GM12878 (cell line): ENCODE results near the gene HAND1. TPM values are rescaled to one million over a fixed set of nuclear protein-coding genes. Genes with fewer than 3 reads are reported as not detected.
A peak's percentile ranks its signal among the peaks of the same experiment; 100 is the strongest.

Experiments
- ASH2L ChIP-seq: fragments of 300-600, 200-600 bp; sonication (generic); IDR thresholded peaks from 2 replicates; pipeline ENCODE4 v1.6.1; 2017; ENCODE audit warnings: low read depth, mild to moderate bottlenecking, borderline replicate concordance
- ATF7 ChIP-seq: fragments of 450-650 bp; IDR thresholded peaks from 2 replicates; pipeline ENCODE4 v1.6.1; 2016; ENCODE audit warnings: low read depth, mild to moderate bottlenecking
- BACH1 ChIP-seq: fragments of 450-650 bp; IDR thresholded peaks from 2 replicates; pipeline ENCODE4 v1.6.1; 2017; ENCODE audit warnings: mild to moderate bottlenecking, borderline replicate concordance
- BCL11A ChIP-seq: IDR thresholded peaks from 2 replicates; pipeline ENCODE4 v1.6.1; 2011; ENCODE audit warnings: low read depth, low read length
- CEBPB ChIP-seq, 2 experiments: fragments of 150-350 bp in 1 of 2; IDR thresholded peaks; 2 replicates each; pipeline ENCODE4 v1.6.1; 2012 to 2014; ENCODE audit warnings: low read depth in 2 of 2, low read length in 2 of 2, borderline replicate concordance in 1 of 2, inconsistent platforms in 1 of 2
- CHD1 ChIP-seq: IDR thresholded peaks from 2 replicates; pipeline ENCODE4 v1.6.1; 2012; ENCODE audit warnings: low read depth, low read length, improper control_type of control experiment
- CHD2 ChIP-seq: IDR thresholded peaks from 2 replicates; pipeline ENCODE4 v1.6.1; 2011; ENCODE audit warnings: low read depth, low read length, improper control_type of control experiment, borderline replicate concordance
- EED ChIP-seq: sonication (generic); IDR thresholded peaks from 2 replicates; pipeline ENCODE4 v1.6.1; 2016; ENCODE audit warnings: antibody characterized with exemption, low read depth
- EP300 ChIP-seq, 2 experiments: fragments of 150-350 bp in 1 of 2; IDR thresholded peaks; 2 replicates each; pipeline ENCODE4 v1.6.1; 2011 to 2012; ENCODE audit warnings: low read depth in 2 of 2, low read length in 2 of 2, borderline replicate concordance in 1 of 2, improper control_type of control experiment in 1 of 2, inconsistent platforms in 1 of 2; ENCODE audit not compliant: control insufficient read depth in 1 of 2
- IKZF1 ChIP-seq: fragments of 450-650 bp; conservative IDR thresholded peaks from 2 replicates; pipeline ENCODE4 v1.6.1; 2017; ENCODE audit warnings: antibody characterized with exemption, mild to moderate bottlenecking
- MTA2 ChIP-seq: fragments of 450-650 bp; IDR thresholded peaks from 2 replicates; pipeline ENCODE4 v1.6.1; 2016; ENCODE audit warnings: low read depth, mild to moderate bottlenecking, moderate library complexity
- NBN ChIP-seq: fragments of 450-650 bp; IDR thresholded peaks from 2 replicates; pipeline ENCODE4 v1.6.1; 2016
- NFIC ChIP-seq: IDR thresholded peaks from 2 replicates; pipeline ENCODE4 v1.6.1; 2012; ENCODE audit warnings: low read depth, mild to moderate bottlenecking, inconsistent platforms, low read length, moderate library complexity
- NR2C1 ChIP-seq: fragments of 450-650 bp; IDR thresholded peaks from 2 replicates; pipeline ENCODE4 v1.6.1; 2017; ENCODE audit warnings: antibody characterized with exemption, mild to moderate bottlenecking, moderate library complexity
- NR2C2 ChIP-seq: IDR thresholded peaks from 2 replicates; pipeline ENCODE4 v1.6.1; 2011; ENCODE audit warnings: borderline replicate concordance, low read depth; ENCODE audit not compliant: control insufficient read depth, insufficient read length
- PAX5 ChIP-seq: IDR thresholded peaks from 2 replicates; pipeline ENCODE4 v1.6.1; 2011; ENCODE audit warnings: low read depth, low read length, borderline replicate concordance
- POU2F2 ChIP-seq: IDR thresholded peaks from 3 replicates; pipeline ENCODE4 v1.6.1; 2011; ENCODE audit warnings: low read depth, mild to moderate bottlenecking, low read length, borderline replicate concordance
- RELB ChIP-seq: fragments of 450-650 bp; IDR thresholded peaks from 2 replicates; pipeline ENCODE4 v1.6.1; 2017; ENCODE audit warnings: low read depth, mild to moderate bottlenecking, moderate library complexity
- TCF3 ChIP-seq: IDR thresholded peaks from 2 replicates; pipeline ENCODE4 v1.6.1; 2012; ENCODE audit warnings: low read depth, mild to moderate bottlenecking, low read length, borderline replicate concordance; ENCODE audit not compliant: insufficient read depth
- ZNF24 ChIP-seq: fragments of 450-650 bp; IDR thresholded peaks from 2 replicates; pipeline ENCODE4 v1.6.1; 2017; ENCODE audit warnings: antibody characterized with exemption, mild to moderate bottlenecking
- polyA plus RNA-seq, 11 experiments: library from polyadenylated mRNA; depleted of rRNA in 4 of 11; unstranded in 6 of 11; stranded (reverse) in 5 of 11; fragments of >200 nt; fragmentation: Nextera tagmentation in 4 of 11; fragmentation: Illumina TruSeq in 1 of 11; extraction: Ambion mirVana in 4 of 11; extraction: Trizol in 1 of 11; gene quantifications; 1 replicate in 1 of 11; 2 replicates in 10 of 11; pipeline versions ENCODE4 v1.2.1 to v1.2.3, GENCODE V29; 2011 to 2016; ENCODE audit warnings: inconsistent platforms in 2 of 11, missing spikeins in 2 of 11, low read depth in 1 of 11
- total RNA-seq, 4 experiments: library from RNA; depleted of rRNA in 3 of 4; stranded (reverse); fragments of >200 nt in 3 of 4; fragmentation: Illumina TruSeq in 1 of 4; extraction: Trizol in 1 of 4; gene quantifications; 2 replicates each; pipeline versions ENCODE4 v1.2.1 to v1.2.3, GENCODE V29; 2013 to 2021
- TF ChIP-seq, protein P1 (sequence below): IDR thresholded peaks from 2 replicates; pipeline ENCODE4 v1.6.1; 2012; ENCODE audit warnings: improper control_type of control experiment, low read depth, low read length; ENCODE audit not compliant: insufficient replicate concordance
- TF ChIP-seq, protein P2 (sequence below): fragments of 450-650 bp; IDR thresholded peaks from 2 replicates; pipeline ENCODE4 v1.6.1; 2017; ENCODE audit warnings: antibody characterized with exemption, mild to moderate bottlenecking, moderate library complexity

HAND1 gene
- total and polyA plus RNA-seq, 10 of the 15 experiments (the other 5 are each of a cell fraction or from before 2014, with no cell fraction given), result 0.06 to 0.41 (median 0.27) TPM; not detected in 4

DNA sequence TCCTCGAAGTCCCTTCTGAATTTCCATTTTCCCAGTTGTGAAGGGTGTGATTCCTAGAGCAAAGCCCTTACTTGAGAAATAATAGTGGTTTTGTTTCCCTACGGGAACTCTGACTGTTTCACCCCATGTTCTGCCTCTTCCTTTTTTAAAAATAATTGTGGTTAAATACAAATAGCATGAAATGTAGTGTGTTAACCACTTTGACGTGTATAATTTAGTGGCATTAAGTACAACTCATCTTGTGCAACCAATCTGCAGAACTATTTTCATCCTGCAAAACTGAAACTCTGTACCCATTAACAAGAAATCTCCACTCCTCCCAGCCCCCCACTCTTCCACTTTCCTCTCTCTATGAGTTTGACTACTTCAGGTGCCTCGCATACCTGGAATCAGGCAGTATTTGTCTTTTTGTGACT, 35.6 kb upstream of the HAND1 start (continued):
- TF ChIP-seq, protein P1, sequence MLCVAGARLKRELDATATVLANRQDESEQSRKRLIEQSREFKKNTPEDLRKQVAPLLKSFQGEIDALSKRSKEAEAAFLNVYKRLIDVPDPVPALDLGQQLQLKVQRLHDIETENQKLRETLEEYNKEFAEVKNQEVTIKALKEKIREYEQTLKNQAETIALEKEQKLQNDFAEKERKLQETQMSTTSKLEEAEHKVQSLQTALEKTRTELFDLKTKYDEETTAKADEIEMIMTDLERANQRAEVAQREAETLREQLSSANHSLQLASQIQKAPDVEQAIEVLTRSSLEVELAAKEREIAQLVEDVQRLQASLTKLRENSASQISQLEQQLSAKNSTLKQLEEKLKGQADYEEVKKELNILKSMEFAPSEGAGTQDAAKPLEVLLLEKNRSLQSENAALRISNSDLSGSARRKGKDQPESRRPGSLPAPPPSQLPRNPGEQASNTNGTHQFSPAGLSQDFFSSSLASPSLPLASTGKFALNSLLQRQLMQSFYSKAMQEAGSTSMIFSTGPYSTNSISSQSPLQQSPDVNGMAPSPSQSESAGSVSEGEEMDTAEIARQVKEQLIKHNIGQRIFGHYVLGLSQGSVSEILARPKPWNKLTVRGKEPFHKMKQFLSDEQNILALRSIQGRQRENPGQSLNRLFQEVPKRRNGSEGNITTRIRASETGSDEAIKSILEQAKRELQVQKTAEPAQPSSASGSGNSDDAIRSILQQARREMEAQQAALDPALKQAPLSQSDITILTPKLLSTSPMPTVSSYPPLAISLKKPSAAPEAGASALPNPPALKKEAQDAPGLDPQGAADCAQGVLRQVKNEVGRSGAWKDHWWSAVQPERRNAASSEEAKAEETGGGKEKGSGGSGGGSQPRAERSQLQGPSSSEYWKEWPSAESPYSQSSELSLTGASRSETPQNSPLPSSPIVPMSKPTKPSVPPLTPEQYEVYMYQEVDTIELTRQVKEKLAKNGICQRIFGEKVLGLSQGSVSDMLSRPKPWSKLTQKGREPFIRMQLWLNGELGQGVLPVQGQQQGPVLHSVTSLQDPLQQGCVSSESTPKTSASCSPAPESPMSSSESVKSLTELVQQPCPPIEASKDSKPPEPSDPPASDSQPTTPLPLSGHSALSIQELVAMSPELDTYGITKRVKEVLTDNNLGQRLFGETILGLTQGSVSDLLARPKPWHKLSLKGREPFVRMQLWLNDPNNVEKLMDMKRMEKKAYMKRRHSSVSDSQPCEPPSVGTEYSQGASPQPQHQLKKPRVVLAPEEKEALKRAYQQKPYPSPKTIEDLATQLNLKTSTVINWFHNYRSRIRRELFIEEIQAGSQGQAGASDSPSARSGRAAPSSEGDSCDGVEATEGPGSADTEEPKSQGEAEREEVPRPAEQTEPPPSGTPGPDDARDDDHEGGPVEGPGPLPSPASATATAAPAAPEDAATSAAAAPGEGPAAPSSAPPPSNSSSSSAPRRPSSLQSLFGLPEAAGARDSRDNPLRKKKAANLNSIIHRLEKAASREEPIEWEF, result peak; percentile 1
- TF ChIP-seq EP300 (IDR thresholded peaks at IDR 0.05; ENCODE audit: borderline replicate concordance in 1 of 2, control insufficient read depth in 1 of 2, low read depth in 2 of 2, low read length in 2 of 2) (peak; percentile 86; a peak in 3 of 4 replicates), ZNF24 (0 out of 2 replicates have a peak, but pooled peaks have one; percentile 17), MTA2 (peak; percentile 98), CHD2 (0 out of 2 replicates have a peak, but pooled peaks have one; percentile 27), RELB (peak; percentile 85), NBN (peak; percentile 57; the same call in 1 of the 2 replicates), BCL11A (peak; percentile 57; the same call in 1 of the 2 replicates), ATF7 (peak; percentile 70; the same call in 1 of the 2 replicates), CEBPB (IDR thresholded peaks at IDR 0.05; ENCODE audit: borderline replicate concordance in 1 of 2, low read depth in 2 of 2, low read length in 2 of 2) (peak in 1 of 2 experiments; percentile 47; a peak in 1 of 4 replicates), ASH2L (no peak), NR2C2 (no peak), NFIC (peak; percentile 63), POU2F2 (peak; percentile 53; the same call in 1 of the 3 replicates), IKZF1 (peak; percentile 98), TCF3 (no peak), CHD1 (no peak), PAX5 (no peak), NR2C1 (0 out of 2 replicates have a peak, but pooled peaks have one; percentile 20), EED (peak; percentile 87), BACH1 (peak; percentile 17; the same call in 1 of the 2 replicates)
- TF ChIP-seq, protein P2, sequence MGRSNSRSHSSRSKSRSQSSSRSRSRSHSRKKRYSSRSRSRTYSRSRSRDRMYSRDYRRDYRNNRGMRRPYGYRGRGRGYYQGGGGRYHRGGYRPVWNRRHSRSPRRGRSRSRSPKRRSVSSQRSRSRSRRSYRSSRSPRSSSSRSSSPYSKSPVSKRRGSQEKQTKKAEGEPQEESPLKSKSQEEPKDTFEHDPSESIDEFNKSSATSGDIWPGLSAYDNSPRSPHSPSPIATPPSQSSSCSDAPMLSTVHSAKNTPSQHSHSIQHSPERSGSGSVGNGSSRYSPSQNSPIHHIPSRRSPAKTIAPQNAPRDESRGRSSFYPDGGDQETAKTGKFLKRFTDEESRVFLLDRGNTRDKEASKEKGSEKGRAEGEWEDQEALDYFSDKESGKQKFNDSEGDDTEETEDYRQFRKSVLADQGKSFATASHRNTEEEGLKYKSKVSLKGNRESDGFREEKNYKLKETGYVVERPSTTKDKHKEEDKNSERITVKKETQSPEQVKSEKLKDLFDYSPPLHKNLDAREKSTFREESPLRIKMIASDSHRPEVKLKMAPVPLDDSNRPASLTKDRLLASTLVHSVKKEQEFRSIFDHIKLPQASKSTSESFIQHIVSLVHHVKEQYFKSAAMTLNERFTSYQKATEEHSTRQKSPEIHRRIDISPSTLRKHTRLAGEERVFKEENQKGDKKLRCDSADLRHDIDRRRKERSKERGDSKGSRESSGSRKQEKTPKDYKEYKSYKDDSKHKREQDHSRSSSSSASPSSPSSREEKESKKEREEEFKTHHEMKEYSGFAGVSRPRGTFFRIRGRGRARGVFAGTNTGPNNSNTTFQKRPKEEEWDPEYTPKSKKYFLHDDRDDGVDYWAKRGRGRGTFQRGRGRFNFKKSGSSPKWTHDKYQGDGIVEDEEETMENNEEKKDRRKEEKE, result no peak
